ENCODE data around the gene ADGRA1. TPM values are rescaled to one million over a fixed set of nuclear protein-coding genes. Genes with fewer than 3 reads are reported as not detected.

The ADGRA1 gene
- total RNA-seq, 2 experiments from 2014 or later = not detected

DNA sequence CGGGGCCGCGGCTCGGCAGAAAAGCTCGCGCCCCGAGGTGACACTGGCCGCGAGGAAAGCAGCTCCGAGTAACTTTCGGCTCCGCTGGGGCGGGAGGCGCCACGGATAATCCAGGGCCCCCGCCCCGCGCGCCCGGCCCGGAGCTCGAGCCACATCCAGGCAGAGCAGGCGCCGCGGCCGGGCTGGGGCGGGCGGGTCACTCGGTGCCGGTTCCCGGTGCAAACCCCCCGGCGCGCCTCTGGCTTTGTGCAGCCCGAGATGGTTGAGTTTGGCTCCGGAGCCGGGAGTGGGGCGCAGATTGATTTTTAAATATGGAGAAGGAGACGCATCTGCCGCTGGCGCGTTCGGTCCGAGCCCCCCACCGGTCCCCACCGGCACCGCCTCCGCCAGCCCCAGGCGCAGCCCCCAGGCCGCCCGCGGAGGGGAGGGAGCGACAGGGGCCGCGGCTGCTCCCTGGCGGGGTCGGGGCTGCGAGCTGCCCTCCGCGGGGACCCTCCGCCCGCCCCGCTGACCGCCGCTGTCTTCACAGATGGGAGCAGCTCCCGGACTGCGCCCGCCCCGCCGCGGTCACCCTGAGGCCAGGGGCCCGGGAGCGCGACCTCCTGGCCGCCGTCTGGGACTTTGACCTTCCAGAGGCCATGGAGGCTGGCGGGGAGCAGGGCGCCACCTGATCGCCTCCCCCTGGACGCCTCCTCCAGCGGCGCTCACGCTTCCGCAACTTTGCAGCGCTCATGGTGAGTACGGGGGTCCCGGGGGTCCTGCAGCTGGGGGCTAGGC lies 643 bp downstream of the ADGRA1 start:
- Histone ChIP-seq H3K4me1 (ENCODE audit: insufficient read depth, low read length, poor library complexity, severe bottlenecking) (no peaks in the 10 kb centered on the region), H3K4me2 (ENCODE audit: low read length) (no peak overlapping the region), H3K4me3 (ENCODE audit: low read depth, low read length, poor library complexity, severe bottlenecking) (no peak overlapping the region), H2AFZ (ENCODE audit: low read length) (no peak overlapping the region), H3K27ac (ENCODE audit: low read depth, low read length, poor library complexity, severe bottlenecking) (no peak overlapping the region), H4K20me1 (ENCODE audit: insufficient read depth, low read length) (no peaks in the 10 kb centered on the region), H3K9me3 (ENCODE audit: low read length) (no peaks in the 10 kb centered on the region), H3K79me2 (ENCODE audit: insufficient read depth, low read depth, low read length) (no peaks in the 10 kb centered on the region), H3K9me2 (ENCODE audit: insufficient read depth, low read length) (no peaks in the 10 kb centered on the region), H3K36me3 (ENCODE audit: insufficient read depth, low read length) (no peaks in the 10 kb centered on the region)
- intact Hi-C loops (cut with micrococcal nuclease; ENCODE audit: unreplicated experiment) = no loop called here
- no TSS peak for BruUV-seq (replicated peaks)
- TF ChIP-seq, protein P1, sequence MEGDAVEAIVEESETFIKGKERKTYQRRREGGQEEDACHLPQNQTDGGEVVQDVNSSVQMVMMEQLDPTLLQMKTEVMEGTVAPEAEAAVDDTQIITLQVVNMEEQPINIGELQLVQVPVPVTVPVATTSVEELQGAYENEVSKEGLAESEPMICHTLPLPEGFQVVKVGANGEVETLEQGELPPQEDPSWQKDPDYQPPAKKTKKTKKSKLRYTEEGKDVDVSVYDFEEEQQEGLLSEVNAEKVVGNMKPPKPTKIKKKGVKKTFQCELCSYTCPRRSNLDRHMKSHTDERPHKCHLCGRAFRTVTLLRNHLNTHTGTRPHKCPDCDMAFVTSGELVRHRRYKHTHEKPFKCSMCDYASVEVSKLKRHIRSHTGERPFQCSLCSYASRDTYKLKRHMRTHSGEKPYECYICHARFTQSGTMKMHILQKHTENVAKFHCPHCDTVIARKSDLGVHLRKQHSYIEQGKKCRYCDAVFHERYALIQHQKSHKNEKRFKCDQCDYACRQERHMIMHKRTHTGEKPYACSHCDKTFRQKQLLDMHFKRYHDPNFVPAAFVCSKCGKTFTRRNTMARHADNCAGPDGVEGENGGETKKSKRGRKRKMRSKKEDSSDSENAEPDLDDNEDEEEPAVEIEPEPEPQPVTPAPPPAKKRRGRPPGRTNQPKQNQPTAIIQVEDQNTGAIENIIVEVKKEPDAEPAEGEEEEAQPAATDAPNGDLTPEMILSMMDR (conservative IDR thresholded peaks at IDR 0.05; ENCODE audit: low read length) = no peak
- TF ChIP-seq EZH2phosphoT487 (IDR thresholded peaks at IDR 0.05; ENCODE audit: borderline replicate concordance, low read depth, low read length) = no peak
- ChIA-PET CTCF (ENCODE audit: unreplicated experiment) (no interaction called here), POLR2A (no interaction called here)
- no peak for DNase-seq (ENCODE audit: low spot score)

- Histone ChIP-seq H4K20me1 (ENCODE audit: insufficient read depth, low read length) (no peaks in the 10 kb centered on the region), H3K9me3 (ENCODE audit: low read length) (no peaks in the 10 kb centered on the region), H3K4me1 (ENCODE audit: insufficient read depth, low read length, poor library complexity, severe bottlenecking) (no peaks in the 10 kb centered on the region), H3K9me2 (ENCODE audit: insufficient read depth, low read length) (no peaks in the 10 kb centered on the region), H3K4me2 (ENCODE audit: low read length) (no peak overlapping the region), H3K36me3 (ENCODE audit: insufficient read depth, low read length) (no peaks in the 10 kb centered on the region), H3K4me3 (ENCODE audit: low read depth, low read length, poor library complexity, severe bottlenecking) (no peak overlapping the region), H3K79me2 (ENCODE audit: insufficient read depth, low read depth, low read length) (no peaks in the 10 kb centered on the region), H2AFZ (ENCODE audit: low read length) (no peak overlapping the region), H3K27ac (ENCODE audit: low read depth, low read length, poor library complexity, severe bottlenecking) (no peak overlapping the region)
- BruUV-seq (replicated peaks) = no TSS peak
- TF ChIP-seq, protein P1 (conservative IDR thresholded peaks at IDR 0.05; ENCODE audit: low read length) = no peak
- no peak for TF ChIP-seq EZH2phosphoT487 (IDR thresholded peaks at IDR 0.05; ENCODE audit: borderline replicate concordance, low read depth, low read length)
- ChIA-PET POLR2A (no interaction called here), CTCF (ENCODE audit: unreplicated experiment) (no interaction called here)
- intact Hi-C loops (cut with micrococcal nuclease; ENCODE audit: unreplicated experiment) = no loop called here
- no peak for DNase-seq (ENCODE audit: low spot score)
Measured at GRCh38 chr10:133088956-133089800, 1.5 kb downstream of the ADGRA1 start.

- Histone ChIP-seq H3K4me3 (ENCODE audit: low read depth, low read length, poor library complexity, severe bottlenecking) (no peak overlapping the region), H3K4me2 (ENCODE audit: low read length) (no peak overlapping the region), H3K27ac (ENCODE audit: low read depth, low read length, poor library complexity, severe bottlenecking) (no peak overlapping the region), H3K9me2 (ENCODE audit: insufficient read depth, low read length) (no peaks in the 10 kb centered on the region), H3K36me3 (ENCODE audit: insufficient read depth, low read length) (no peaks in the 10 kb centered on the region), H4K20me1 (ENCODE audit: insufficient read depth, low read length) (no peaks in the 10 kb centered on the region), H3K4me1 (ENCODE audit: insufficient read depth, low read length, poor library complexity, severe bottlenecking) (no peaks in the 10 kb centered on the region), H3K9me3 (ENCODE audit: low read length) (no peaks in the 10 kb centered on the region), H3K79me2 (ENCODE audit: insufficient read depth, low read depth, low read length) (no peaks in the 10 kb centered on the region), H2AFZ (ENCODE audit: low read length) (no peak overlapping the region)
- DNase-seq (ENCODE audit: low spot score) = no peak
- POLR2A ChIA-PET = no interaction called here
- TF ChIP-seq EZH2phosphoT487 (IDR thresholded peaks at IDR 0.05; ENCODE audit: borderline replicate concordance, low read depth, low read length) = no peak
- TF ChIP-seq, protein P1 (conservative IDR thresholded peaks at IDR 0.05; ENCODE audit: low read length) = no peak
- CTCF ChIA-PET (ENCODE audit: unreplicated experiment) = no interaction called here
- intact Hi-C loops (cut with micrococcal nuclease; ENCODE audit: unreplicated experiment) = no loop called here
- BruUV-seq (replicated peaks) = no TSS peak
Measured at GRCh38 chr10:133090101-133090500, 2.4 kb downstream of the ADGRA1 start.
